Measurements from ENCODE around the gene SH2D3C. TPM values are rescaled to one million over a fixed set of nuclear protein-coding genes. Genes with fewer than 3 reads are reported as not detected.

The SH2D3C gene
- total RNA-seq, 3 donors from 2014 or later = 5.9 to 10.8 (median 7.0) TPM

DNA sequence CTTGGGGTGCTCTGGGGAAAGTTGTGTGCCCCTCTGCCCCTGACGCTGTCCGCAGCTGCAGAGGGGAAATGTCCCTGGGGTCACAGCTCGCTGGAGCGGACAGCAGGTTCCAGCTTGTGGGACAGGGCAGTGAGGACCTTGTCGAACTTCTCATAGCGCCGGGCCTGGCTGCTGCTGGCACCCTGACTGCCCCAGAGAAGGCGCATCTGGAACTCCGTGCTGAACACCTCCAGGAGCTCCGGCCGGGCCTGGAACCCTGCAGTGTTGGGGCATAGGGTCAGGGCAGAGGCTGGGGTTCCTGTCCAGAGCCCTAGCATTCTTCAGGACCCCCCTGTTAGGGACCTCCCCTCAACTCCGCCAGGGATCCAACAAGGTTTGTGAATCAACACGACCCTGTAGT, 39.8 kb downstream of the SH2D3C start:
- no peaks in the 10 kb centered on the region for H3K27me3 Mint-ChIP-seq (ENCODE audit: low read depth)
- H3K36me3 Mint-ChIP-seq (ENCODE audit: insufficient read depth) = peaks cover 11% of the 10 kb centered on the region
- H3K9me3 Mint-ChIP-seq = no peaks in the 10 kb centered on the region
- no peak for ATAC-seq
- no peak for DNase-seq
- no peak overlapping the region for H3K4me3 Mint-ChIP-seq
- H3K4me1 Mint-ChIP-seq (ENCODE audit: low read depth) = peaks cover 19% of the 10 kb centered on the region

DNA sequence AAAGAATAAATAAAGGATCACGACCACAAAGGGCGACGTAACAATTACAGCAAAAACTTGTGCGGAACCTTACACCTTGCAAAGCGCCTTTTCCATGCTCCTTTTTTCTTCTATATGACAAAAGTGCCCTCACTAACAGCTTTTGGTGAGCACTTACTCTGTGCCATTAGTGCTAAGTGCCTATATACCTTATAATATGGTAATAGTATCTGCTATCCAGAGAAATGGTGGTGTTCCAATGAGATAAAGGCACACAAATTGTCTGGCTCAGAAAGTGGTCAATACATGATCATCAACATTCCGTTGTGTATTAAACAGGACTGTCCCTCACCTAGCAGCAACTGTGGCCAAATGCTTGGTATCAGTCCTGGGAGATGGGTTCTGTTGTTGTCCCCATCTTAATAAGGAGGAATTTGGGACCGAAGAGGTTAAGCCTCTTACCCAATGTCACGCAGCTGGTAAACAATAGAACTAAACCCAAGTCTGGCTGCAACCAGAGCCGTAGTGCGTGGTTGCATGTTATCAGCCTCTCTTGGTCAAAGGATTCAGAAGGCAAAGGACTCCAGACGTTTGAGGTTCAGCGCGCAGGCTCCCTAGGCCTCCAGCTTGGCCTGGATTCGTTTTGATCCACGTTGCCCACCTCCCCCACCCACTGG, 42.8 kb downstream of the SH2D3C start:
- Mint-ChIP-seq H3K9me3 (no peaks in the 10 kb centered on the region), H3K36me3 (ENCODE audit: insufficient read depth) (peaks cover 13% of the 10 kb centered on the region), H3K4me3 (peak overlapping the region; percentile 83), H3K4me1 (ENCODE audit: low read depth) (peaks cover 21% of the 10 kb centered on the region), H3K27me3 (ENCODE audit: low read depth) (no peaks in the 10 kb centered on the region)
- ATAC-seq (no peak), DNase-seq (no peak)

DNA sequence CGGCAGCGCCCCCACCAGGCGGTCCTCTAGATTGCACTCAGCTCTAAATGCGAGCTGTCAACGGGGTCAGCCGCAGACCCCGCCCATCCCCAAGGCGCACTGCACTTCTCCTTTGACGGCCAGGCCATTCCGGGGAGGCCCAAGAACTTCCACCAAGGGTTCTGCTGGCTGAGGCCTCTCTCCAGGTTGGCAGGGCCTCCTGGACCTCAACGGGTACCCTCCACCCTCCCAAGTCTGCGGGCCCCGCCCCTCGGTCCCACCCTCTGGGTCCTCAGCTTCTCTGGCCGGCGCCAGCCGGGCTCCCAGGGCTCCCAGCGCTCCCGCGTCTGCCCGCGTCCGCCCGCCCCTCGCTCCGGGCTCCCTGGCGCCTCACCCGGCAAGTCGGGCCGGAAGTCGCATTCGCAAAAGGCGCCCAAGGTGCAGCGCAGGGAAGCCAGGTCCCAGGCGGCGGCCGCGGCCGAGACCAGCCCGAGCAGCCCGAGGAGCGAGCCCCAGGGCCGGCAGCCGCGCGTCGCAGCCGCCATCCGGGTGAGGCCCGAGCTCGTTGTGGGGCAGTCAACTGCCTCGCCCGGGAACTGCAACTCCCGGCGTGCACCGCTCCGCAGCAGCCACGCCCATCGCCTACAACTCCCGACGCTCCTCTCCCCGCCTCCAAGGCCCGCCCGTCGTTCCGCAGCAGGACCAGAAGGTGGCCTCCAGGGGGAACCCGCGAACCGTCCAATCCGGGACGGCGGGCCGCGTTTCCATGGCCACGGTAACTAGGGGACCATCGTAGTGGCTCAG, 43.5 kb downstream of the SH2D3C start, which contains the start of gene TOR2A:
TSS of gene TOR2A (minus strand) at position 548 of the 783 bp plus-strand sequence. CDS start at position 524, 24 bp downstream.
- Mint-ChIP-seq H3K4me3 (peak within 1 kb of the TSS; percentile 83), H3K4me1 (ENCODE audit: low read depth) (peaks cover 21% of the 10 kb centered on the region), H3K27me3 (ENCODE audit: low read depth) (no peaks in the 10 kb centered on the region), H3K9me3 (no peaks in the 10 kb centered on the region), H3K36me3 (ENCODE audit: insufficient read depth) (peaks cover 13% of the 10 kb centered on the region)
- DNase-seq (peak; percentile 97), ATAC-seq (peak; percentile 96 to 97)

DNA sequence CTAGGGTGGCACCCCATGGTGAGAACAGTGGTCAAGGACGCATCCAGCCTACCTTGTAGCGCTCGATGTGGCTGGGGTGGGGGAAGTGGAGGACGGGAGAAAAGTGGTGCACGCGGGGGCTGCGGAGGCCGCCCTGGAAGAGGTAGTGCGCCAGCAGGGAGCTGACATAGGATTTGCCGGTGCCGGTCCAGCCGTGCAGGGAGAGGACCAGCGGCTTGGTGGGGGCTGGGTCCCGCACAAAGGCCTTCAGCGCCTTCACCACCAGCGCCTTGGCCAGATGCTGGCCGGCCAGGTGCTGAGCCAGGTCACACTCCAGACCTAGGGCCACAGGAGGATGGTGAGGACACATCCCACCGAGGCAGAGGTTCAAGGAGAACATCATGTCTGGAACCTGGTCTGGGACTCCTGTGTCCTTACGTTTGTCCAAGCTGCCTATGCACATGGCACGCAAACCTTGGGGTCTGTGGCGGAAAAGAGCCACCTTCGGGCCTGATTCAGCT, 44.2 kb downstream of the SH2D3C start:
- peaks cover 21% of the 10 kb centered on the region for H3K4me1 Mint-ChIP-seq (ENCODE audit: low read depth)
- H3K36me3 Mint-ChIP-seq (ENCODE audit: insufficient read depth) = peaks cover 13% of the 10 kb centered on the region
- H3K27me3 Mint-ChIP-seq (ENCODE audit: low read depth) = no peaks in the 10 kb centered on the region
- H3K4me3 Mint-ChIP-seq = peak overlapping the region; percentile 83
- ATAC-seq (no peak), DNase-seq (no peak)
- H3K9me3 Mint-ChIP-seq = no peaks in the 10 kb centered on the region

DNA sequence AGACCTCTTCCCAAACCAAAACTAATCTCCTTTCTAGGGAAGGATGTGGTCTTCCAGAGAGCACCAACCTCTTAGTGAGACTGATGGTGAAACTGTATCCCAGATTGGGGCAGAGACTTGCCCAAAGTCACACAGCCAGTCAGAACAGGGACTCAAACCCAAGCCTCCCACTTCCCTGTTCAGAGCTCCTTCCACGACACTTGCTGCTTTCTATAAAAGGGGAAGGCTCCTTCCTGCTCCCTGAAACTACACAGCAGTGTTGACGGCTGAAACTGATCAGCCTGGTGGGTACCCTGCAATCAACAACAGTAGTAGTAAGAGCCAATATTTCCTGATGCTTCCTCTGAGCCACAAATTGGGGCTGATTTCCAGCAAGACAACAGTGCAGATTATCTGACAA, 44.9 kb downstream of the SH2D3C start:
- Mint-ChIP-seq H3K36me3 (ENCODE audit: insufficient read depth) (peaks cover 9% of the 10 kb centered on the region), H3K9me3 (no peaks in the 10 kb centered on the region), H3K4me3 (peak overlapping the region; percentile 83), H3K4me1 (ENCODE audit: low read depth) (peaks cover 21% of the 10 kb centered on the region), H3K27me3 (ENCODE audit: low read depth) (no peaks in the 10 kb centered on the region)
- ATAC-seq (no peak), DNase-seq (no peak)

DNA sequence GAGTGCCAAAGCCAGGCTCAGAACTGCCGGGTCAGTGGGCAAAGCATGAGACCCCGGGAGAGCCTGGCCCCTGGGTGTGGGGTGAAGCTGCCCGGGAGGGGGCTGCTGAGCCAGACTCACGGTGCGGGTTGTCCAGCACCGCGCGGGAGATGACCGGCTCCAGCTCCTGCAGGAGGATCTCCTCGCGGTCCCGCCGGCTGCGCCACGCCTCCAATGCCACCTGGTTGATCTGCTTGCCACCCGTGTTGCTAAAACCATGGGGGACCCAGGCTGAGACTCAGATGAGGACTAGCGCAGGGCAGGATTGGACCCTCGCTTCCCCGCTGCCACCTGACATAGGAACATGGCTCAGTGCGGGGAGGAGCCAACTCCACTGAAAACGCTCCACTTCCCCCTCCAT, 46.0 kb downstream of the SH2D3C start:
- no peak for DNase-seq
- Mint-ChIP-seq H3K4me3 (no peak overlapping the region), H3K9me3 (no peaks in the 10 kb centered on the region), H3K4me1 (ENCODE audit: low read depth) (peaks cover 21% of the 10 kb centered on the region), H3K27me3 (ENCODE audit: low read depth) (no peaks in the 10 kb centered on the region), H3K36me3 (ENCODE audit: insufficient read depth) (peaks cover 4% of the 10 kb centered on the region)
- ATAC-seq = no peak

DNA sequence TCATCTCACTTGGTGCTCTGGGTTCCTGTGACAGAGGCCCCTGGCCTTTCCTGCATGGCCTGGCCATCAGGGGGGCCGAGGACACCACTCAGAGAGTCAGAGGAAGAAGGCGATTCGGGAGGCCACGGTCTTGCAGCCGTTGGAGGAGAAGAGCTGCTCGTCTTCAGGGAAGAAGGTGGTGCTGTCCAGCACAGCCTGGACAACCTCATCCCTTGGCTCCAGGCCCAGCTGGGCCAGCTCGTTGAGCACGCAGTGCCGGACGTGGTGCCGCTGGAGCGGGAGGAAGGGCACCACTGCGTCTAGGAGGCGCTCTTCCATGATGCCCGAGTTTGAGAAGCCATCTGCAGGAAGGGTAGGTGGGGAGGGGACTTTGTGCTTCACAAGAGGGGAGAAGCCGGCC, 46.5 kb downstream of the SH2D3C start:
- H3K4me1 Mint-ChIP-seq (ENCODE audit: low read depth) = peaks cover 21% of the 10 kb centered on the region
- ATAC-seq (no peak), DNase-seq (no peak)
- H3K9me3 Mint-ChIP-seq = no peaks in the 10 kb centered on the region
- H3K36me3 Mint-ChIP-seq (ENCODE audit: insufficient read depth) = peaks cover 4% of the 10 kb centered on the region
- no peaks in the 10 kb centered on the region for H3K27me3 Mint-ChIP-seq (ENCODE audit: low read depth)
- H3K4me3 Mint-ChIP-seq = no peak overlapping the region

DNA sequence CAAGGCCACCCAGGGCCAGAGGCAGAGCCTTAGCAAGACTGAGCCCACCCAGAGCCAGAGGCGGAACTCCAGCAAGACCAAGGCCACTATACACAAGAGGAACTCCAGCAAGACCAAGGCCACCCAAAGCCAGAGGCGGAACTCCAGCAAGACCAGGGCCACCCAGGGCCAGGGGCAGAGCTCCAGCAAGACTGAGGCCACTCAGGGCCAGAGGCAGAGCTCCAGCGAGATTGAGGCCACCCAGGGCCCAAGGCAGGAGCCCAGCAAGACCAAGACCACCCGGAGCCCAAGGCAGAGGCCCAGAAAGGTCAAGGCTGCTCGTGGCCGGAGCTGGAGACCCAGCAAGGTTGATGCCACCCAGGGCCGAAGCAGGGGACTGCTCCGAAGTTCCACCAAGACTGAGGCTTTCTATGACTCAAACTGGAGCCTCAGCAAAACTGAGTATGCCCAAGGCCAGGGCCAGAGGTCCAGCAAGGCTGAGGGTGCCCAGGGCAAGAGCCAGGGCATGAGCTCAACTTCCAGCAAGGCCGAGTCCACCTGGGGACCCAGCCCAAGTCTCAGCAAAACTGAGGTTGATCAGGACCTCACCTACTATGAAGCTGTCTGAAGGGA, 47.6 kb downstream of the SH2D3C start:
- ATAC-seq = no peak
- no peak for DNase-seq
- Mint-ChIP-seq H3K9me3 (no peaks in the 10 kb centered on the region), H3K36me3 (ENCODE audit: insufficient read depth) (peaks cover 4% of the 10 kb centered on the region), H3K4me3 (no peak overlapping the region), H3K27me3 (ENCODE audit: low read depth) (no peaks in the 10 kb centered on the region), H3K4me1 (ENCODE audit: low read depth) (peaks cover 18% of the 10 kb centered on the region)

DNA sequence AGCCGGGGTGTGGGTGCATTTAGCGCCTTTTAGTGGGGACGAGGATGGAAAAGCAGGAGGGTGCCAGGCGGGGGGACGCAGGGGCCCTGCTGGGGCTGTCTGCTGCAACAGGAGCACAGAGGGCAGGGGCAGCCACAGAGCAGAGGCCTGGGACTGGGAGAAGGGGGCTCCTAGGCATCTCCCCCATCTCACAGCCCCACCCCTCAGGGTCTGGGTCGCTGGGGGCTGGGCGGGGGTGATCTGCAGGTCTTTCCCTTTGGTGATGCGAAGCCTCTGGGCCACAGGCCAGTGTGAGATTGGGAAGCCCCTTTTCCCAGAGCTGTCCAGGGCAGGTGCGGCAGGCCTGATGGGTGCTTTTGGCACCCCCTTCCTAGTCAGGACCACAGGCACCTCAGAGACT, 48.2 kb downstream of the SH2D3C start:
- Mint-ChIP-seq H3K4me1 (ENCODE audit: low read depth) (peaks cover 12% of the 10 kb centered on the region), H3K36me3 (ENCODE audit: insufficient read depth) (peaks cover 4% of the 10 kb centered on the region), H3K4me3 (no peak overlapping the region), H3K27me3 (ENCODE audit: low read depth) (no peaks in the 10 kb centered on the region), H3K9me3 (no peaks in the 10 kb centered on the region)
- DNase-seq (no peak), ATAC-seq (no peak)

DNA sequence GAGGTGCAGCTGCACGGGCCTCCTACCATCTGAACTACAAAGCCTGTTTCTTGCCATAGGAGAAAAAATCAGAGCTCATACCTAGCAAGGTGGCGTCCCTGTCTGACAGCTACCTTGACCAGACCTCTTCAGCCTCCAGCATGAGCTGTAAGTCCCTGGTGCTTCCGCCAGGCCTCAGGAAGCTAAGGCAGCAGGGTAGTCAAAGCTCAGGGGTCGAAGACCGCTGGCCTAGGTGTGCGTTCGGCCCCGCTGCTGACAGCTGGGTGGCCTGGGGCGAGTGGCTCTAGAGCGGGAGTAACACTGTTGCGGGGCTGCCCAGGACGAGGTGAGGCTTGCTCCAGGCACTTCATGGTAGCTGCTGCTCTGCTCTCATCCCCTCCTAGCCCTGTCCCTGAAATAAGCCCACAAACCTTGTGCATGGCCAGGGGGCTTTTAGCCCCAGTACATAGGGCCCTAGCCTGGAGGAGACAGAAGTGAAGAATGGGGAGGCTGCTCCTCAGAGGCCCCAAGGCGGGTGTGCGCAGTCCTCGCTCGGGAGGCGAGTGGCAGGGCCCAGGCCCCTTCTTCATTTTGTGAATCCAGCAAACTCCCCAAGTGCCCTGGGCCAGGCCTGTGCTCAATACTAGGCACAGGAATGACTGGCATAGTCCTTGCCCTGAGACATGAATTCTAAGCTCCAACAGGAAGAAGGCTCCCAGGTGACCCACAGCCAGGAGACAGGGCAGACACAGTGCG, 48.8 kb downstream of the SH2D3C start:
- H3K9me3 Mint-ChIP-seq = no peaks in the 10 kb centered on the region
- ATAC-seq (no peak), DNase-seq (no peak)
- no peak overlapping the region for H3K4me3 Mint-ChIP-seq
- no peaks in the 10 kb centered on the region for H3K27me3 Mint-ChIP-seq (ENCODE audit: low read depth)
- peaks cover 4% of the 10 kb centered on the region for H3K36me3 Mint-ChIP-seq (ENCODE audit: insufficient read depth)
- peaks cover 11% of the 10 kb centered on the region for H3K4me1 Mint-ChIP-seq (ENCODE audit: low read depth)

DNA sequence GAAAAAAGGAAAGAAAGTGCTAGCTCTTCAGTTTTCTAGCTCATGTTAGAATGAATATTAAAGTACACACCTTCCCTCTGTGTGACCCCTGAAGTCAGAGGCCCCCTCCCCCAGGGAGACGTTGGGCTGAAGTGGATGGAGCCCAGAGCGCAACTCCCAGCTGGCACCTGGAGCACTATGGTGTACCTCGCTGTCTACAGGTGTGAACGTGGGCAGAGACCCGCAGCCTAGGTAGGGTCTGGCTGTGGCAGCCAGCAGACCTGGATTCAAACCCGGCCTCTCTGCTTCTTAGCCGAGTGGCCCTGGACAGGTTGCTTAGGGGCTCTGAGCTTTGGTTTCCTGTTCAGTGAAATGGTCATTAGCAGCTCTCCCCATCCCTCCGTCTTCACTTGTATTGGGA, 49.7 kb downstream of the SH2D3C start:
- no peak overlapping the region for H3K4me3 Mint-ChIP-seq
- peaks cover 3% of the 10 kb centered on the region for H3K4me1 Mint-ChIP-seq (ENCODE audit: low read depth)
- no peaks in the 10 kb centered on the region for H3K27me3 Mint-ChIP-seq (ENCODE audit: low read depth)
- no peak for DNase-seq
- H3K36me3 Mint-ChIP-seq (ENCODE audit: insufficient read depth) = peaks cover 4% of the 10 kb centered on the region
- H3K9me3 Mint-ChIP-seq = no peaks in the 10 kb centered on the region
- ATAC-seq = no peak

DNA sequence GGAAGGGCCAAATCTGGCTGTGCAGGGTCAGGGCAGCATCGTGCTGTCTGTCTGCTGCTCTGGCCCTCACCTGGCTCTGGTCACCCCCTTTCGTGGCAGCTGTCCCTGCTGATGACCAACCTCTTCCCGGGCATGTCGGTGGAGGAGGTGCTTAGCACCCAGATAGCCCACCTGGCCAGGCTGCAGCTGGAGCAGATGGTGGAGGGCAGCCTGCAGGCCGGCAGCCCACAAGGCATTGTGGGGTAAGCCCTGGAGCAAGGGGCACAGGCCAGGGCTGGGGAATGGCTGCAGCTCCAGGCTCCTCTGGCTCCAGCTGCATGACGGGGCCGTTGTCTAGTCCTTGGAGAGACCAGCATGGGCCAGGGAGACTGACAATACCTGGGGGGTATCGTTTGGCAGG, 51.6 kb downstream of the SH2D3C start:
- DNase-seq (no peak), ATAC-seq (no peak)
- Mint-ChIP-seq H3K27me3 (ENCODE audit: low read depth) (no peaks in the 10 kb centered on the region), H3K9me3 (no peaks in the 10 kb centered on the region), H3K4me3 (no peak overlapping the region), H3K36me3 (ENCODE audit: insufficient read depth) (peaks cover under 1% of the 10 kb centered on the region), H3K4me1 (ENCODE audit: low read depth) (no peaks in the 10 kb centered on the region)

DNA sequence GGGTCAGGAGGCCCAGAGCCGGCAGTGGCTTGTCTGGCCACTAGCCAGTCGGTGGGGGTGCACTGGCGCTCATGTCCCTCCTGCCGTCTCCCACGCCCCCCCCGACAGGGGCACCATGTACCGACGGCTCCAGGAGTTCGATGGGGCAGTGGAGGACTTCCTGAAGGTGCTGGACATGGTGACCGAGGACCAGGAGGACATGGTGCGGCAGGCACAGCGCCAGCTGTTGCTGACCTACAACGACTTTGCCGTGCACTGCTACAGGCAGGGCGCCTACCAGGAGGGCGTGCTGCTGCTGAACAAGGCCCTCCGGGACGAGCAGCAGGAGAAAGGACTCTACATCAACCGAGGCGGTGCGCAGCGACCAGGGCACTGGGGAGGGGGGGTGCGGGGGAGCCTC, 54.5 kb downstream of the SH2D3C start:
- H3K9me3 Mint-ChIP-seq = no peaks in the 10 kb centered on the region
- H3K27me3 Mint-ChIP-seq (ENCODE audit: low read depth) = no peaks in the 10 kb centered on the region
- H3K4me3 Mint-ChIP-seq = no peak overlapping the region
- H3K4me1 Mint-ChIP-seq (ENCODE audit: low read depth) = peaks cover 20% of the 10 kb centered on the region
- no peak for DNase-seq
- H3K36me3 Mint-ChIP-seq (ENCODE audit: insufficient read depth) = no peaks in the 10 kb centered on the region
- ATAC-seq = no peak

DNA sequence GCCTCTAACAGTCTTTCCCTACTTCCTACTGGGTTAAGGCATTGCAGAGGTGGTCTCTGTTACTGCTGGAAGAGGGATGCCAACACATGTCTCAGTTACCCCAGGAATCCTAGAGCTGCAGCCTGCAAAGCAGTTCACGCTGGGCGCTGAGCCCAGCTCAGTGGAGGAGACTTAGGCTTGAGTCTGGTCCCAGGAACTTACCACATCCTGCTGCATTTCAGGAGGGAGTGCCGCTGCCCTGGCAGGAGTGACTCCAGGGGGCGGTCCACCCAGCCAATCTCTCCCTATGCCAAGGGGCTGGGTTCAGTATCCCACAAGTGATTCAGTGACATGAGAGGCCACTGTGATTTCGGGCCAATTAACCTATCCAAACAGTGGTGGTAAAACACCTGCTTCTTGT, 55.0 kb downstream of the SH2D3C start:
- ATAC-seq = no peak

More for the DNA sequence above, 55.0 kb downstream of the SH2D3C start:
- Mint-ChIP-seq H3K27me3 (ENCODE audit: low read depth) (no peaks in the 10 kb centered on the region), H3K9me3 (no peaks in the 10 kb centered on the region), H3K4me3 (no peak overlapping the region), H3K36me3 (ENCODE audit: insufficient read depth) (no peaks in the 10 kb centered on the region), H3K4me1 (ENCODE audit: low read depth) (peaks cover 20% of the 10 kb centered on the region)
- DNase-seq = no peak

Data from activated T-cell treated with anti-CD3 and anti-CD28 coated beads, Interleukin-2, amount 50 U/mL, for 4 hours (primary cell).